GM18868 (cell line): ENCODE results near the gene TMEM38A.
"Not testable (repeated sequence)": the region's sequence is repeated elsewhere in the genome, so short reads cannot be mapped to it uniquely, and the experiment has no call there.

Experiments
- ATAC-seq: cut with Tn5 transposase; IDR thresholded peaks from one replicate; pipeline ENCODE4 v1.9.1; 2021; ENCODE audit warnings: mild to moderate bottlenecking, moderate library complexity; ENCODE audit not compliant: unreplicated experiment

TMEM38A gene

DNA sequence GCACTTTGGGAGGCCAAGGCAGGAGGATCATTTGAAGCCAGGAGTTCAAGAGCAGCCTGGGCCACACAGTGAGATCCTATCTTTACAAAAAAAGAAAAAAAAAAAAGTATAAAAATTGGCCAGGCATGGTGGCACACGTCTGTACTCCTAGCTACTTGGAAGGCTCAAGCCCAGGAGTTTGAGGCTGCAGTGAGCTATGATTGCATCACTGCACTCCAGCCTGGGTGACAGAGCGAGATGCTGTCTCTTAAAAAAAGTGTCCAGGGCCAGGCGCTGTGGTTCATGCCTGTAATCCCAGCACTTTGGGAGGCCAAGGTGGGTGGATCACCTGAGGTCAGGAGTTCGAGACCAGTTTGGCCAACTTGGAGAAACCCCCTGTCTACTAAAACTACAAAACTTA lies 12.9 kb downstream of the TMEM38A start:
- not testable (repeated sequence) for ATAC-seq

DNA sequence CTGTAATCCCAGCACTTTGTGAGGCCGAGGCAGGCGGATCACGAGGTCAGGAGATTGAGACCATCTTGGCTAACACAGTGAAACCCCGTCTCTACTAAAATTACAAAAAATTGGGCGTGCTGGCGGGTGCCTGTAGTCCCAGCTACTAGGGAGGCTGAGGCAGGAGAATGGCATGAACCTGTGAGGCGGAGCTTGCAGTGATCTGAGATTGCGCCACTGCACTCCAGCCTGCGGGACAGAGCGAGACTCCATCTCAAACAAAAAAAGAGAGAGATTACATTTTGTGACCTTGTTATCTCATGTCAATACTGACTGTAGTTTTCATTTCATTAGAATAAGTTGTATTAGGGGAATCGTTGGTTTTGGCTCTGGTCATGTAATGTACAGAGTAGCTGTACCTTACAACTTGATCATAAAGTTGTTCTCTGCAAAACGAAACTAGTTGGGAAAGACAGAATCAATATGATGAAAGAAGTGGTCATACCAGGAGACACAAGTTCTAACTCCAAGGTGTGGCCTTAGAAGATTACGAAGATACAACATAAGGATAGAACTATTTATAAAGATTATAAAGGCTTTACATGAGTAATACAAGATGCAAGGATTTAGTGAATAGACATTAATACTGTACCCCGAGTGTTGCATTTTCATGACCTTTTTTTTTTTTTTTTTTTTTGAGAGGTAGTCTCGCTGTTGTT lies 15.3 kb downstream of the TMEM38A start:
- ATAC-seq, result no peak

DNA sequence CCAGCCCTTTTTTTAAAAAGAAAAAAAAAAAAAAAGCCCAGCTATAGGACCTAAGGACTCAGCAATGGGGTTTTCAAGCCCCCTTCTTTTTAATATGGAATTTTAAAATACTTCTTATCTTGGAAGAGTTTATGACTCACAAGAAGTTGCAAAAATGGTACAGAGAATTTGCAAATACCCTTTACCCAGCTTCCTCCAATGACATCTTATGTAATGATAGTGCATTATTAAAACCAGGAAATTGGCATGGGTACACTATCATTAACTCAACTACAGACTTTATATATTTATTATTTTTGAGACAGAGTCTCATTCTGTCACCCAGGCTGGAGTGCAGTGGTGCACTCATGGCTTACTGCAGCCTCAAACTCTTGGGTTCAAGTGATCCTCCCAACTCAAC lies 16.1 kb downstream of the TMEM38A start:
- no peak for ATAC-seq

DNA sequence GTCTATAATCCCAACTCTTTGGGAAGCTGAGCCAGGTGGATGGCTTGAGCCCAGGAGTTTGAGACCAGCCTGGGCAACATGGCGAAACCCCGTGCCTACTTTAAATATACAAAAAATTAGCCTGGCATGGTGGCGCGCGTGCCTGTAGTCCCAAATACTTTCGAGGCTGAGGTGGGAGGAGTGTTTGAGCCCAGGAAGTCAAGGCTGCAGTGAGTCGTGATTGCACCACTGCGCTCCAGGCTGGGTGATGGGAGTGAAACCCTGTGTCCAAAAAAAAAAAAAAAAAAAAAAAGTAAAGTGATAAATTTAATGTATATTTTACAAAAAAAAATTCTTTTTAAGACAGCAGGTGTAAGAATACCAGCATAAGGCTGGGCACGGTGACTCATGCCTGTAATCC lies 17.6 kb downstream of the TMEM38A start:
- ATAC-seq, result no peak

DNA sequence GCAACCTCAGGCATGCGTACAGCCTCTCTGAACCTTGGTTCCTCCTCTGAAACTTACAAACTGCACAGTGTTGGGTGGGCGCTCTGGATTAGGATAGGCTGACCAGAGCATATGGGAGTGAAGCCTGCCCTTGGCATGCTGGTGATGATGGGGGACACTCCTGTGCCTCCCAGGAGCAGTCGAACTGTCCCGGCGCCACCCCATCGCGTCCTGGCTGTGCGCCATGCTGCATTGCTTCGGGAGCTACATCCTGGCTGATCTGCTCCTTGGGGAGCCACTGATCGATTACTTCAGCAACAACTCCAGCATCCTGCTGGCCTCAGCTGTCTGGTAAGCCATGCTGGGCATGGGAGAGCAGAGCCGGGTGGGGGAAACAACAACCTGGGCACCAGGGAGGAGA lies 18.9 kb downstream of the TMEM38A start:
- ATAC-seq, result no peak

DNA sequence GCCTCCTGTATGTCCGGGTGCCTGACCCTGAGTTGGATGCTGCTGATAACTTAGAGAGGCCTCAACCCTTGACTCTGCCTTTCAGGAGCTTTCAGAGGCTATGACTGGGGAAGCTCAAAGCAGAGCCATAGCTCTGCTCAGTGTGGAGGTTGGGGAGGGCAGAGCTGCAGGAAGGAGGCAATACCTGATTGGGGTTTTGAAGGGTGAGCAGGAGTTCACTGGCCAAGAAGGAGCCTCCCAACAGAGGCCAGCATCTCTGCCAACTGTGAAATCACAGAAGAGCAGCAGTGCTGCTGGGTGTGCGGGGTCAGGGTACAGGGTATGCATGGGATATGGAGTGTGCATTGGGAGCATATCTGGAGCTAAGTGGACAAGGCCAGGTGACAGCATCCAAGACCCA lies 21.6 kb downstream of the TMEM38A start:
- no peak for ATAC-seq

DNA sequence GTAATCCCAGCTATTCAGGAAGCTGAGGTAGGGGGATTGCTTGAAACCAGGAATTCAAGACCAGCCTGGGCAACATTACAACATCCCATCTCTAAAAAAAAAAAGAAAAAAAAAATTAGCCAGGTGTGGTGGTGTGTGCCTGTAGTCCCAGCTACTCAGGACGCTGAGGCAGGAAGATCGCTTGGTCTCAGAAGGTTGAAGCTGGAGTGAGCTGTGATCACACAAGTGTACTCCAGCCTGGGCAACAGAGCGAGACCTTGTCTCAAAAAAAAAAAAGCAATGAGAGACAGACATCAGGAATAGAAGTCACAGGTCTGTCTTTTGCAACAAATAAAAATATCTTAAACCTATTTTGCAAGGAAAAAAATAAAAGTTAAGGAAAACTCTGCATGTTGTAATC lies 23.3 kb downstream of the TMEM38A start:
- ATAC-seq, result no peak

DNA sequence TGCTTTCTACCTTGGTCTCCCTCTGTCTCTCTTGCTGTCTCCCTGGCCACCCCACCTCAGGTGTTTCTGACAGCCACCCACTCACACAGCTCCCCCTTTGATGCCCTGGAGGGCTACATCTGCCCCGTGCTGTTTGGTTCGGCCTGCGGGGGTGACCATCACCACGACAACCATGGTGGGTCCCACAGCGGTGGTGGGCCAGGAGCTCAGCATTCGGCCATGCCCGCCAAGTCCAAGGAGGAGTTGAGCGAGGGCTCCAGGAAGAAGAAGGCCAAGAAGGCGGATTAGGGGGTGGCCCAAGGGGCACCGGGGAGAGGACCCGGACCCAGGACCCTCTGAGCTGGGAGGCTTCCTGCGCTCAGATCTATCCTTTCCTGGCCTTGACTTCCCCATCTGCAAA lies 27.1 kb downstream of the TMEM38A start:
- ATAC-seq, result no peak

DNA sequence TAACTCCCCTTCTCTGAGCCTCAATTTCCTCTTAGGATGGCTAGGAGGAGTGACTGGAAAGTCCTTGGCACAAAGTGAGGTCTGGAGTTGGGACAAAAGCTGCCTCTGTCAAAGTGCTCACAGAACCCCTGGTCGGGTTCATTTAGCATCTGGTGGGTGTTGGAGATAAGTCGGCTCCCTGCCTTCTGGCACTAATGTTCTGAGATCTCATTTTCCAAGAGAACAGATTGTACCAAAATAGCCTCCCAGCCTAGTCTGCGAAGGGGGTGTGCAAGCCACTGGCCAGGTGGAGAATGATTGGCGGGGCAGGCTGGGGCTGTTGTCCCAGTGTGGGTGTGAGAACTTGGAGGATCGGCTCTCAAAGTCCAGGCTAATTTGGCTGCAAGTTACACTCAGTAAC lies 38.0 kb downstream of the TMEM38A start:
- ATAC-seq, result no peak

DNA sequence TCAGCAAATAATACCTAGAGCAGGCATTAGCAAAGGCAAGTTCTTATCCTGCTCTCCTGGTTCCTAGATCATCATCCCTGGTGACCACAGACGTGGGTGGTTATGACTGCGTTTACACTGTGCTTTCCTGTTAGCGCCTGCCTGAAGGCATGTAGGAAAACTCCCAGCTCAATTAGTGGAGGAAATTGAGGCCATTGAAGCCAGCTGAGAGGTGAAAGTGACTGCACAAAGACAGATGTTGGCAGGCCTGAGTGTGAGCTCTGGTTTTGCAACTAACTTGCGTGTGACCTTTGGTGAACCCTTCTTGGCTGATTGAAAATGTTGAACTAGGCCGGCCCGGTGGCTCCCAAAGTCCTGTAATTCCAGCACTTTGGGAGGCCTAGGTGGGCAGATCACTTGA lies 41.2 kb downstream of the TMEM38A start:
- no peak for ATAC-seq

DNA sequence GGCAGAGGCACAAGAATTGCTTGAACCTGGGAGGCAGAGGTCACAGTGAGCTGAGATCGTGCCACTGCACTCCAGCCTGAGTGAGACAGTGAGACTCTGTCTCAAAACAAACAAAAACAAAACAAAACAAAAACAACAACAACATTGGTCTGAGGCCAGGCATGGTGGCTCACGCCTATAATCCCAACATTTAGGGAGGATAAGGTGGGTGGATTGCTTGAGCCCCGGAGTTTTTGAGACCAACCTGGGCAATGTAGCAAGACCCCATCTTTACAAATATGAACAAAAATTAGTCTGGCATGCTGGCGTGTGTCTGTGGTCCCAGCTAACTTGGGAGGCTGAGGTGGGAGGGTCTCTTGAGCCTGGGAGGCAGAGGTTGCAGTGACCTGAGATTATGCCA lies 42.7 kb downstream of the TMEM38A start:
- ATAC-seq, result no peak

DNA sequence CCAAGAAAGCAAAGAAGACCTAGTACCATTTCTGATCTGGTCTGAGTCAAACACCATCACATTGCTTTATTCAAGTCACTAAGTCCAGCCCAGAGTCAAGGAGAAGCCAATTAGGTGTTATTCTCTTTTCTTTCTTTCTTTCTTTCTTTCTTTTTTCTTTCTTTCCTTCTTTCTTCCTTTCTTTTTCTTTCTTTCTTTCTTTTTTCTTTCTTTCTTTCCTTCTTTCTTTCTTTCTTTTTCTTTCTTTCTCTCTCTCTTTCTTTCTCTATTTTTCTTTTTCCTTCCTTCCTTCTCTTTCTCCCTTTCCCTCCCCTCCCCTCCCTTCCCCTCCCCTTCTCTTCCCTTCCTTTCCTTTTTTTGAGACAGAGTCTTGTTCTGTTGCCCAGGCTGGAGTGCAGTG lies 49.9 kb downstream of the TMEM38A start:
- ATAC-seq, result not testable (repeated sequence)

DNA sequence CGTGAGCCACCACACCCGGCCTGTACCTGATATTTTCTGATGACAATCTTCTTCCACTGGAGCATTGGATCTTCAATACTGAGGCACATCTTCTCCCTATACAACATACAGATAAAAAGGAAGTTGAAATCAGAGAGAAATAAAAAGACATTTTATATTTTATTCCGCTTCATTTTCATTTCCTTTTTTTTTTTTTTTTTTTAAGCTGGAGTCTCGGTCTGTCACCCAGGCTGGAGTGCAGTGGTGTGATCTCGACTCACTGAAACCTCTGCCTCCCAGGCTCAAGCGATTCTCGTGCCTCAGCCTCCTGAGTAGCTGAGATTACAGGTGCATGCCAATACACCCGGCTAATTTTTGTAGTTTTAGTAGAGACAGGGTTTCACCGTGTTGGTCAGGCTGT lies 51.4 kb downstream of the TMEM38A start:
- ATAC-seq, result not testable (repeated sequence)

DNA sequence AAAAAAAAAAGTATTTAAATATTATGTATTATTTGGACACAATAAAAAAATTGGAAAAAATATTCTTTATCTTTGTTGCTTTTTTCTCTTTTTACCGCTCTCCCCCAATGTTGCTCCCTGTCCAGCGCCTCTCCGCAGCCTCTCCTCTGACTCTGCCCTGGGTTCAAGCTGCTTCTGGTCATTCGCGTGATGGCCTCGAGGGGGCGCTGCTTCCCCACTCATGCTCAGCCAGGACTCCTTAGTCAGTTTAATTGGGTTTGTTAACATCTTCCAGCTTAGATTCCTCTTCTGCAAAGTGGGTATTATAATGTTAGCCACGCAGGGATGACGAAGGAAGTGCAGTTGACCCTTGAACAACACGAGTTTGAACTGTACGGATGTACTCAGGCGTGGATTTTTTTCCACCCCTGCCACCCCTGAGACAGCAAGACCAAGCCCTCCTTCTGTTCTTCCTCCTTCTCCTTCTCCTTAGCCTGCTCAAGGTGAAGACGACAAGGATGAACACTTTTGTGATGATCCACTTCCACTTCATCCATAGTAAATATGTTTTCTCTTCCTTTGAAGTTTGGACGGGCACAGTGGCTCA lies 53.9 kb downstream of the TMEM38A start:
- ATAC-seq, result no peak

DNA sequence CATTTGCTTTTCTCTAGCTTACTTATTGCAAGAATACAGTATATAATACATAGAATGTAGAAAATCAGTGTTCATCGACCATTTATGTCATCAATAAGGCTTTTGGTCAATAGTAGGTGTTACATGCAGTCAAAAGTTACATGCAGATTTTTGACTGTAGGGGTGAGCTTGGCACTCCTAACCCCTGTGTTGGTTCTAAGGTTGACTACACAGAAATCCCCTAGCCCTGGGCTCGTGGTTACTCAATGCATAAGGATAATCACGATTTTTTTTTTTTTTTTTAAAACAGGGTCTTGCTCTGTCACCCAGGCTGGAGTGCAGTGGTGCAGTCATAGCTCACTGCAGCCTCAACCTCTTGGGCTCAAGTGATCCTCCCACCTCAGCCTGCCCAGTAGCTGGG lies 54.7 kb downstream of the TMEM38A start:
- ATAC-seq, result no peak

DNA sequence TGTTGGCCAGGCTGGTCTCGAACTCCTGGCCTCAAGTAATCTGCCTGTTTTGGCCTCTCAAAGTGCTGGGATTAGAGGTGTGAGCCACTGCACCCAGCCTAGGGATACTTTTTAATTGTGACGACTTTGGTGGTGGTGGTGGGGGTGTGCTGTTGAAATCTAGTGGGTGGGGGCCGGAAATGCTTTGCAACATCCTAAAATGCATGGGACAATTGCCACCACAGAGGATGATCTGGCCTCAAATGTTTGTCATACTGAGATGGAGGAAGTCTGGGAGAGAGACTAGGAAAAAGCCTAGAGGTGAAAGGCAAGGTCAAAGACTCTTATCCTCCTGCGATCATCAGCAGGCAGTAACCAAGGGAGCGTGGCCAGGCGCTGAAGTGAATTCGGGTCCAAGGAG lies 60.1 kb downstream of the TMEM38A start:
- ATAC-seq, result no peak

DNA sequence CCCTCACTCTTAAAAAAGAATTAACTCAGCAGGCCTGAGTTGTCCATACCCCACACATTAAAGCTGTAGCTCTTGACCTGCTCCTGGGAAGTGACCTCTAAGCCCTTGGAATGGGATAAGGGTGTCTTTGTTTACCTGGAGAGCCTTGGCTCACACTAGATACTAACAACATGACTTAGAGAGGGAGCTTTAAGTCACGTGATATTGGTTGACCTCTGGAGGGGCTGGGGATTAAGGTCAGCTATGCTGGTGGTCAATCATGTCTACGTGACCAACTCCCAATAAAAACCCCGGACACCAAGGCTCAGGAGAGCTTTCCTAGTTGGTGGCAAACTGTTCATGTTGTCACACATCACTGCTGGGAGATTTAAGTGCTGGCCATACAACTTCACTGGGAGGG lies 61.7 kb downstream of the TMEM38A start:
- ATAC-seq, result no peak

DNA sequence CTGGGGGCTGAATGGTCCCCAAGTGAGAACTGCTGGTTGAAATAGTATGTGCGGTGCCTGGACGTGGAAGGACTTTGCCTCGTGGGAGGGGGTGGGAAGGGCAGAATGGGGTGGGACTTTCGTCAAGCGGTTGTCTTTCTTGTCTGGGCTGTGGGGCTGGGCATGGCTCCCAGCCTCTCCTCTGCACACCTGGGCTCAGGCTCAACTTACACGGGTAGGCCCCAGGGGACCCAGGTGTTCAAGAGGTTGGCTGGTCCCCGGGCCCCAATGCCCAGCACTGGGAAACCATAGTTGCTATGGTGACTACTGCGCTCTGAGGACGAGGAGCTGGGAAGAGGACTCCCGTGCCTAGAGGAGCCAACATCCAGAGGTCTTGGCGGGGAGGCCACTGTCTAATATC lies 66.0 kb downstream of the TMEM38A start:
- ATAC-seq, result no peak

DNA sequence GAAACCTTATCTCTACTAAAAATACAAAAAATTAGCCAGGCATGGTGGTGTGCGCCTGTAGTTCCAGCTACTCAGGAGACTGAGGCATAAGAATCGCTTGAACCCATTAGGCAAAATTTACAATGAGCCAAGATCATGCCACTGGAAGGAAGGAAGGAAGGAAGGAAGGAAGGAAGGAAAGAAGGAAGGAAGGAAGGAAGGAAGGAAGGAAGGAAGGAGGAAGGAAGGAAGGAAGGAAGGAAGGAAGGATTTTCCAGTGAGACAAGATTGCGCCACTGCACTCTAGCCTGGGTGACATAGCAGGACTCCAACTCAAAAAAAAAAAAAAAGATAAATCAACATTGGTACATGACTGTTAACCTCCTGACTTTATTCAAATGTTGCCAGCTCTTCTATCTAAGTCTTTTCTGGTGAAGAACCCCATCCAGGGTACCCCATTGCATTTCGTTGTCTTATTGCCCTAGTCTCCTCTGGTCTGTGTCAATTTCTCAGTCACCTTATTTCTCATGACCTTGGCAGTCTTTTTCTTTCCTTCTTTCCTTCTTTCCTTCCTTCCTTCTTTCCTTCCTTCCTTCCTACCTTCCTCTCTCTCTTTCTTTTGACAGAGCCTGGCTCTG lies 74.8 kb downstream of the TMEM38A start:
- ATAC-seq, result not testable (repeated sequence)

DNA sequence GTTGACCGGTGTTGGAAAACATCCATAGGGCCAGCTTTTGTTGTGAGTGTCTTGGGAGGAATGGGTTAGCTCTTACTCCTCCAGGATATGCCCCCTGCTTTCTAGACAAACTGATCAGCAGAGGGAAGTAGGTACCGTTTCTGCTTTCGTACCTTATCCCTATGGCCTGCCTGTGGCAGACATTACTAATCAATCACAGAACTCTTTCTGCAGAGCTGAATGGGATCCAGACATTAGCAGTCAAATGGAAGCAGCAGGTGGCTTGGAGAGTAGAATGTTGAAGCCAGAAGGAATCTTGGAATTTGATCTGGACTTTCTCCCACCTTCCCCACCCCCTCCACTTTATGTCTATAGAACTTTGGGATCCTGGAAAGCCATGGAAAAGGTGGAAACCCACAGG lies 75.8 kb downstream of the TMEM38A start:
- no peak for ATAC-seq

DNA sequence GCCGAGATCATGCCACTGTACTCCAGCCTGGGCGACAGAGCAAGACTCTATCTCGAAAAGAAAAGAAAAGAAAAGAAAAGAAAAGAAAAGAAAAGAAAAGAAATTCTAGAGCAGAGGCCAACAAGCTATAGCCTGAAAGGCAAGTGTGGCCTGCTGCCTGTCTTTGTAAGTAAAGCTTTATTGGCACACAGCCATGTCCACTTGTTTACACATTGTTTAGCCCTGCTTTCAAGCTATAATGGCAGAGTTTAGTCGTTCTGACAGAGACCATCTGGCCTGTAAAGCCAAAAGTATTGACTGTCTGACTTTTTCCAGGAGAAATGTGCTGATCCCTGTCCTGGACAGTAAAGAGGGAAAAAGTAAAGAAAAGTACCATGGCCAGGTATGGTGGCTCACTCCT lies 77.0 kb downstream of the TMEM38A start:
- no peak for ATAC-seq

DNA sequence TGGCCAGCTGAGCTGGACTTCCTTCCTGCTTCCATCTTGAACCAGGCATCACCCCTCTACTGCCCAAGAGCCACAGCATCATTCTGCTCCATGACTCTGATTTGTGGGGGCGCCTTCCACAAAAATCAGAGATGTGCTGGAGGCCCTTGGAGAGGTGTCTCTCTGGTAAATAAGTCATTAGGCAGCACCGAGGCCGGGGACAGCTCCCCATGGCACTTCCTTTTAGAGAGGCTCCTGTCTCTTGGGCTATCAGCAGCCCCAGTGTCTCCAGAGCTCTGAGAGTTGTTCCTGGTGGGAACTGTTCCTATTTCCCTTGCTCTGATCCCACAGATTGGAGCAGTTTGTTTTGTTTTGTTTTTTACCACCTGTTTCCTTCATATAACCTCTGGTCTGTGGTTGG lies 78.6 kb downstream of the TMEM38A start:
- ATAC-seq, result no peak
